Pancreas (tissue), 10 donors: ENCODE data around the gene CDKAL1. TPM values are rescaled to one million over a fixed set of nuclear protein-coding genes. Genes with fewer than 3 reads are reported as not detected.

ENCODE experiments used
- ATAC-seq, 4 donors: fragments of 200-7000 bp; cut with Tn5 transposase; one replicate each; pipeline versions ENCODE4 v1.8.0 to v1.9.1; 2020; ENCODE audit warnings: mild to moderate bottlenecking in 4 of 4, moderate library complexity in 4 of 4
- DNase-seq, 6 donors: peaks; one replicate each; pipeline ENCODE4 v3.0.0-alpha.2; 2020
- FAIRE-seq: peaks from 2 replicates; lab custom pipeline; 2012; peaks lifted over from hg19 to GRCh38; lab: Jason Lieb, UNC
- H3K27ac ChIP-seq, 4 donors: fragments of 200-600 bp; sonication (generic); 1 replicate in 3 of 4; 2 replicates in 1 of 4; pipeline versions ENCODE4 v1.5.0 to v1.8.0; 2020
- H3K27me3 ChIP-seq, 4 donors: fragments of 200-600 bp; one replicate each; pipeline ENCODE4 v1.8.0; 2021
- H3K36me3 ChIP-seq, 3 donors: fragments of 200-600 bp; sonication (generic) in 1 of 3; one replicate each; pipeline versions ENCODE4 v1.5.0 to v1.8.0; 2020 to 2021
- H3K4me1 ChIP-seq, 3 donors: fragments of 200-600 bp; one replicate each; pipeline ENCODE4 v1.8.0; 2021
- H3K4me3 ChIP-seq, 4 donors: fragments of 200-600 bp; sonication (generic) in 2 of 4; one replicate each; pipeline versions ENCODE4 v1.5.0 to v1.8.0; 2020 to 2021
- H3K9me3 ChIP-seq, 4 donors: fragments of 200-600 bp; one replicate each; pipeline ENCODE4 v1.8.0; 2021
- CTCF ChIP-seq, 4 donors: fragments of 200-600 bp; sonication (generic) in 3 of 4; IDR thresholded peaks; one replicate each; pipeline versions ENCODE4 v1.5.0 to v1.8.0; 2021; ENCODE audit warnings: antibody characterized with exemption in 4 of 4
- WGBS, 2 donors: extraction: QIAGEN DNeasy Blood & Tissue Kit; methylation state at CpG; one replicate each; pipeline ENCODE4 v1.1.7; 2013; 5-methylcytosine and 5-hydroxymethylcytosine counted together
- intact Hi-C, 3 donors: fragments of 100-400 bp; cut with DNase I; formaldehyde crosslinking; loops; one replicate each; pipeline versions ENCODE4 v1.11.1 to v1.14.2; 2022
- polyA plus RNA-seq, 2 donors: library from polyadenylated mRNA; stranded (reverse); fragments of 200-250 nt; gene quantifications; one replicate each; pipeline ENCODE4 v1.2.3, GENCODE V29; 2013
- total RNA-seq, 6 donors: library from RNA; stranded (reverse); fragmentation: NEBNext Ultra II Directional in 4 of 6; extraction: Animal tissue kit (Norgen Biotek cat#: 25700) in 4 of 6; gene quantifications; one replicate each; pipeline versions ENCODE4 v1.2.1 to v1.2.4, GENCODE V29; 2021 to 2023
- donor health status: healthy with polysubstance abuse.
- donor health status: DM: no; HTN: no; CAD: no; lungs with moderate emphysema.
- donor health status: DM: no; HTN: no; CAD: no.
- donor health status: control.
- donor health status: control.
- donor health status: Bipolar disorder and iron deficiency.
- donor health status: DM: yes; HTN: yes; CAD: no.
- donor health status: DM: no; HTN: no; CAD: no.
- donor health status: DM: no; HTN: no; CAD: no.
- donor health status: DM: yes; HTN: yes; CAD: no.

The CDKAL1 gene
- total and polyA plus RNA-seq, 8 donors: 3.3 to 11.7 (median 8.2) TPM

- no peaks in the 10 kb centered on the region for H3K9me3 ChIP-seq
- H3K27ac ChIP-seq: no peak overlapping the region
- no peak for FAIRE-seq
- H3K27me3 ChIP-seq: no peaks in the 10 kb centered on the region
- no peaks in the 10 kb centered on the region for H3K4me1 ChIP-seq
- no peak for TF ChIP-seq CTCF (IDR thresholded peaks at IDR 0.05)
- DNase-seq: no peak
- no peak overlapping the region for H3K4me3 ChIP-seq
- intact Hi-C loops: no loop called here
- H3K36me3 ChIP-seq: no peaks in the 10 kb centered on the region
- ATAC-seq: no peak
Measured at GRCh38 chr6:21128601-21129000, 594.3 kb downstream of the CDKAL1 start.

- Histone ChIP-seq H3K9me3 (no peaks in the 10 kb centered on the region), H3K27me3 (no peaks in the 10 kb centered on the region), H3K4me1 (no peaks in the 10 kb centered on the region), H3K36me3 (no peaks in the 10 kb centered on the region), H3K4me3 (no peak overlapping the region), H3K27ac (no peak overlapping the region)
- FAIRE-seq (no peak), ATAC-seq (no peak), DNase-seq (no peak)
- 93 to 94% methylated on average over 3 of the region's 3 CpGs for WGBS, 2 donors
- TF ChIP-seq CTCF (IDR thresholded peaks at IDR 0.05): no peak
- intact Hi-C loops: no loop called here
Measured at GRCh38 chr6:21131406-21131805, 597.1 kb downstream of the CDKAL1 start.

GRCh38 chr6:21132446-21132845, 598.2 kb downstream of the CDKAL1 start:
- Histone ChIP-seq H3K9me3 (no peaks in the 10 kb centered on the region), H3K27me3 (no peaks in the 10 kb centered on the region), H3K4me1 (no peaks in the 10 kb centered on the region), H3K27ac (no peak overlapping the region), H3K4me3 (no peak overlapping the region), H3K36me3 (no peaks in the 10 kb centered on the region)
- FAIRE-seq (no peak), DNase-seq (no peak), ATAC-seq (no peak)
- WGBS, 2 donors: 75 to 80% methylated on average over 1 of the region's 1 CpG
- TF ChIP-seq CTCF (IDR thresholded peaks at IDR 0.05): no peak
- intact Hi-C loops: no loop called here

- H3K36me3 ChIP-seq: no peaks in the 10 kb centered on the region
- no peak overlapping the region for H3K4me3 ChIP-seq
- H3K27me3 ChIP-seq: no peaks in the 10 kb centered on the region
- FAIRE-seq (no peak), ATAC-seq (no peak), DNase-seq (no peak)
- intact Hi-C loops: no loop called here
- no peak overlapping the region for H3K27ac ChIP-seq
- no peaks in the 10 kb centered on the region for H3K9me3 ChIP-seq
- WGBS, 2 donors: 75 to 79% methylated on average over 6 of the region's 6 CpGs
- no peaks in the 10 kb centered on the region for H3K4me1 ChIP-seq
- TF ChIP-seq CTCF (IDR thresholded peaks at IDR 0.05): no peak
Measured at GRCh38 chr6:21132856-21133838, 598.9 kb downstream of the CDKAL1 start.

GRCh38 chr6:21133901-21134300, 599.6 kb downstream of the CDKAL1 start:
- H3K9me3 ChIP-seq: no peaks in the 10 kb centered on the region
- 77 to 81% methylated on average over 6 of the region's 6 CpGs for WGBS, 2 donors
- no peak for FAIRE-seq
- H3K36me3 ChIP-seq: no peaks in the 10 kb centered on the region
- no peak for TF ChIP-seq CTCF (IDR thresholded peaks at IDR 0.05)
- ATAC-seq: no peak
- DNase-seq: no peak
- H3K4me3 ChIP-seq: no peak overlapping the region
- H3K4me1 ChIP-seq: no peaks in the 10 kb centered on the region
- intact Hi-C loops: no loop called here
- H3K27ac ChIP-seq: no peak overlapping the region
- H3K27me3 ChIP-seq: no peaks in the 10 kb centered on the region
